NCI-H1930 (cell line): ENCODE data around the gene CDH26.

Experiments used
- DNase-seq, 2 experiments: peaks; one replicate each; lab custom pipeline; 2025; lab: John Stamatoyannopoulos, UW

Gene CDH26

GRCh38 chr20:59985164-59985563, 26.9 kb downstream of the CDH26 start:
- DNase-seq: no peak

GRCh38 chr20:59985864-59986263, 27.6 kb downstream of the CDH26 start:
- no peak for DNase-seq

GRCh38 chr20:59987135-59987534, 28.9 kb downstream of the CDH26 start:
- no peak for DNase-seq

GRCh38 chr20:59988141-59988540, 29.9 kb downstream of the CDH26 start:
- no peak for DNase-seq

GRCh38 chr20:59992526-59993084, 34.4 kb downstream of the CDH26 start:
- DNase-seq: peak in 1 of 2 experiments; percentile 27

GRCh38 chr20:59993736-59994430, 35.7 kb downstream of the CDH26 start:
- DNase-seq: no peak

GRCh38 chr20:59994697-59995122, 36.5 kb downstream of the CDH26 start:
- DNase-seq: no peak

- DNase-seq: no peak
Measured at GRCh38 chr20:59996108-59996507, 37.9 kb downstream of the CDH26 start.

- no peak for DNase-seq
Measured at GRCh38 chr20:59997896-59998295, 39.7 kb downstream of the CDH26 start.

GRCh38 chr20:59999502-59999901, 41.3 kb downstream of the CDH26 start:
- DNase-seq: no peak

GRCh38 chr20:60000271-60001042, 42.2 kb downstream of the CDH26 start:
- no peak for DNase-seq

- DNase-seq: no peak
Measured at GRCh38 chr20:60001108-60001507, 42.9 kb downstream of the CDH26 start.

GRCh38 chr20:60003776-60004175, 45.6 kb downstream of the CDH26 start:
- DNase-seq: no peak

- DNase-seq: no peak
Measured at GRCh38 chr20:60006261-60006660, 48.0 kb downstream of the CDH26 start.

- DNase-seq: no peak
Measured at GRCh38 chr20:60007464-60007863, 49.2 kb downstream of the CDH26 start.

GRCh38 chr20:60008130-60008808, 50.0 kb downstream of the CDH26 start:
- no peak for DNase-seq

- DNase-seq: no peak
Measured at GRCh38 chr20:60009318-60009717, 51.1 kb downstream of the CDH26 start.

GRCh38 chr20:60009826-60010616, 51.8 kb downstream of the CDH26 start:
- no peak for DNase-seq

GRCh38 chr20:60010689-60011458, 52.7 kb downstream of the CDH26 start:
- no peak for DNase-seq

- DNase-seq: no peak
Measured at GRCh38 chr20:60011512-60012507, 53.6 kb downstream of the CDH26 start.
